Spleen (tissue), 11 donors: Measurements from ENCODE around the gene MMGT1. TPM values are rescaled to one million over a fixed set of nuclear protein-coding genes. Genes with fewer than 3 reads are reported as not detected.

Experiments used
- DNase-seq: peaks from one replicate; pipeline ENCODE4 v3.0.0-alpha.2; 2020
- H3K27ac ChIP-seq, 8 donors: fragments of 200-600 bp; sonication (generic) in 7 of 8; 1 replicate in 4 of 8; 2 replicates in 4 of 8; pipeline versions ENCODE4 v1.5.0 to v1.8.0; 2016 to 2021; ENCODE audit warnings: inconsistent platforms in 4 of 8, mild to moderate bottlenecking in 4 of 8, moderate library complexity in 1 of 8
- H3K27me3 ChIP-seq, 7 donors: fragments of 200-600 bp; sonication (generic) in 6 of 7; replicated peaks in 1 of 7; 1 replicate in 4 of 7; 2 replicates in 3 of 7; pipeline versions ENCODE4 v1.5.0 to v1.8.0; 2016 to 2021; ENCODE audit warnings: inconsistent platforms in 3 of 7, mild to moderate bottlenecking in 1 of 7
- H3K36me3 ChIP-seq, 6 donors: fragments of 200-600 bp; sonication (generic) in 5 of 6; 1 replicate in 4 of 6; 2 replicates in 2 of 6; pipeline versions ENCODE4 v1.5.0 to v1.8.0; 2016 to 2021; ENCODE audit warnings: inconsistent platforms in 2 of 6
- H3K4me1 ChIP-seq, 6 donors: fragments of 200-600 bp; sonication (generic) in 5 of 6; 1 replicate in 3 of 6; 2 replicates in 3 of 6; pipeline versions ENCODE4 v1.5.0 to v1.8.0; 2016 to 2021; ENCODE audit warnings: inconsistent platforms in 3 of 6
- H3K4me3 ChIP-seq, 8 donors: fragments of 200-600 bp; sonication (generic) in 7 of 8; 1 replicate in 4 of 8; 2 replicates in 4 of 8; pipeline versions ENCODE4 v1.5.0 to v1.8.0; 2016 to 2021; ENCODE audit warnings: inconsistent platforms in 4 of 8, mild to moderate bottlenecking in 4 of 8, moderate library complexity in 2 of 8
- H3K9me3 ChIP-seq, 8 donors: fragments of 200-600 bp; sonication (generic) in 7 of 8; 1 replicate in 4 of 8; 2 replicates in 4 of 8; pipeline versions ENCODE4 v1.5.0 to v1.8.0; 2016 to 2021; ENCODE audit warnings: inconsistent platforms in 4 of 8
- POLR2A ChIP-seq, 3 donors: fragments of 450-650 bp; IDR thresholded peaks; one replicate each; pipeline ENCODE4 v1.5.1; 2017; ENCODE audit warnings: antibody characterized with exemption in 3 of 3, mild to moderate bottlenecking in 1 of 3
- POLR2AphosphoS5 ChIP-seq, 3 donors: sonication (generic); formaldehyde crosslinking; IDR thresholded peaks; one replicate each; pipeline ENCODE4 v1.5.1; 2017; ENCODE audit warnings: antibody characterized with exemption in 3 of 3
- WGBS, 5 donors: extraction: QIAGEN DNeasy Blood & Tissue Kit in 3 of 5; methylation state at CpG; one replicate each; pipeline versions ENCODE4 v1.1.5 to v1.1.7; 2013 to 2018; 5-methylcytosine and 5-hydroxymethylcytosine counted together
- intact Hi-C: fragments of 100-400 bp; cut with DNase I; formaldehyde crosslinking; loops from one replicate; pipeline ENCODE4 v1.15.0; 2023; ENCODE audit warnings: low total_unique reads
- polyA plus RNA-seq, 3 donors: library from polyadenylated mRNA; stranded (reverse); fragments of 200-250 nt; gene quantifications; one replicate each; pipeline ENCODE4 v1.2.1, GENCODE V29; 2013
- total RNA-seq, 7 donors: library from RNA; depleted of rRNA in 3 of 7; stranded (reverse); fragments of >200 nt in 3 of 7; fragmentation: NEBNext Ultra II Directional in 4 of 7; extraction: Animal tissue kit (Norgen Biotek cat#: 25700) in 4 of 7; gene quantifications; one replicate each; pipeline versions ENCODE4 v1.1.0 to v1.2.1, GENCODE V29; 2016 to 2021
- TF ChIP-seq, protein P1 (sequence below), 11 experiments: fragments of 200-600 bp in 7 of 11; fragments of 450-650 bp in 4 of 11; sonication (generic) in 4 of 11; IDR thresholded peaks in 8 of 11; conservative IDR thresholded peaks in 3 of 11; 1 replicate in 7 of 11; 2 replicates in 4 of 11; pipeline versions ENCODE4 v1.4.0 to v1.8.0; 2016 to 2021; ENCODE audit warnings: antibody characterized with exemption in 11 of 11, inconsistent platforms in 4 of 11, mild to moderate bottlenecking in 1 of 11
- donor health status: healthy with polysubstance abuse.
- donor health status: DM: no; HTN: no; CAD: no; lungs with moderate emphysema.
- donor health status: DM: no; HTN: no; CAD: no.
- donor health status: Bipolar disorder and iron deficiency.
- donor health status: healthy.
- donor health status: DM: no; HTN: no; CAD: no.
- donor health status: DM: yes; HTN: yes; CAD: no.

The MMGT1 gene
- total and polyA plus RNA-seq, 10 donors, result 2.5 to 25.7 (median 19.0) TPM

GRCh38 chrX:135981668-135982067, 7.9 kb upstream of the MMGT1 start:
- Histone ChIP-seq H3K4me1 (peaks cover 0 to 41% (median 22%) of the 10 kb centered on the region in 6 donors), H3K27ac (no peak overlapping the region), H3K27me3 (no peaks in the 10 kb centered on the region), H3K4me3 (no peak overlapping the region), H3K36me3 (no peaks in the 10 kb centered on the region), H3K9me3 (no peaks in the 10 kb centered on the region)
- TF ChIP-seq, protein P1, sequence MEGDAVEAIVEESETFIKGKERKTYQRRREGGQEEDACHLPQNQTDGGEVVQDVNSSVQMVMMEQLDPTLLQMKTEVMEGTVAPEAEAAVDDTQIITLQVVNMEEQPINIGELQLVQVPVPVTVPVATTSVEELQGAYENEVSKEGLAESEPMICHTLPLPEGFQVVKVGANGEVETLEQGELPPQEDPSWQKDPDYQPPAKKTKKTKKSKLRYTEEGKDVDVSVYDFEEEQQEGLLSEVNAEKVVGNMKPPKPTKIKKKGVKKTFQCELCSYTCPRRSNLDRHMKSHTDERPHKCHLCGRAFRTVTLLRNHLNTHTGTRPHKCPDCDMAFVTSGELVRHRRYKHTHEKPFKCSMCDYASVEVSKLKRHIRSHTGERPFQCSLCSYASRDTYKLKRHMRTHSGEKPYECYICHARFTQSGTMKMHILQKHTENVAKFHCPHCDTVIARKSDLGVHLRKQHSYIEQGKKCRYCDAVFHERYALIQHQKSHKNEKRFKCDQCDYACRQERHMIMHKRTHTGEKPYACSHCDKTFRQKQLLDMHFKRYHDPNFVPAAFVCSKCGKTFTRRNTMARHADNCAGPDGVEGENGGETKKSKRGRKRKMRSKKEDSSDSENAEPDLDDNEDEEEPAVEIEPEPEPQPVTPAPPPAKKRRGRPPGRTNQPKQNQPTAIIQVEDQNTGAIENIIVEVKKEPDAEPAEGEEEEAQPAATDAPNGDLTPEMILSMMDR (IDR thresholded peaks at IDR 0.05 in 8 of 11, conservative IDR thresholded peaks at IDR 0.05 in 3 of 11), result no peak
- TF ChIP-seq POLR2AphosphoS5 (IDR thresholded peaks at IDR 0.05) (no peak), POLR2A (IDR thresholded peaks at IDR 0.05) (no peak)
- intact Hi-C loops, result no loop called here
- no peak for DNase-seq

DNA sequence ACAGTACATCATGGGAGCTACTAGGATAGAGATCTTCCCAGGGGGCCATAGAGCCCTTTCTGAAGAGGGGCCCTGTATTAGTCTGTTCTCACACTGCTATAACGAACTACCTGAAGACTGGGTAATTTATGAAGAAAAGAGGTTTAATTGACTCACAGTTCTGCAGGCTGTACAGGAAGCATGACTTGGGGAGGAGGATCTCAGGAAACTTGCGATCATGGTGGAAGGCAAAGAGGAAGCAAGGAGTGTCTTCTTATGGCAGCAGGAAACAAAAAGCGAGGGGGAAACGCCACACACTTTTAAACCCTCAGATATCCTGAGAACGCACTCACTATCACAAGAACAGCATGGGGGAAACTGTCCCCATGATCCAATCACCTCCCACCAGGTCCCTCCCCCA, 7.2 kb upstream of the MMGT1 start:
- intact Hi-C loops, result no loop called here
- Histone ChIP-seq H3K9me3 (no peaks in the 10 kb centered on the region), H3K4me1 (peaks cover 0 to 35% (median 16%) of the 10 kb centered on the region in 6 donors), H3K36me3 (no peaks in the 10 kb centered on the region), H3K4me3 (no peak overlapping the region), H3K27ac (peak overlapping the region in 1 of 8 donors; percentile 13), H3K27me3 (no peaks in the 10 kb centered on the region)
- no peak for DNase-seq
- TF ChIP-seq POLR2A (IDR thresholded peaks at IDR 0.05) (no peak), POLR2AphosphoS5 (IDR thresholded peaks at IDR 0.05) (no peak)
- 34 to 62% (median 48%) methylated on average over 5 of the region's 5 CpGs for WGBS, 5 donors

GRCh38 chrX:135977611-135978010, 3.8 kb upstream of the MMGT1 start:
- 67 to 81% (median 75%) methylated on average over 4 of the region's 4 CpGs for WGBS, 5 donors
- H3K9me3 ChIP-seq, result no peaks in the 10 kb centered on the region

GRCh38 chrX:135975421-135975820, 1.6 kb upstream of the MMGT1 start:
- intact Hi-C loops, result no loop called here
- TF ChIP-seq, protein P1 (IDR thresholded peaks at IDR 0.05 in 8 of 11, conservative IDR thresholded peaks at IDR 0.05 in 3 of 11), result no peak
- TF ChIP-seq POLR2A (IDR thresholded peaks at IDR 0.05), result no peak
- no peak for TF ChIP-seq POLR2AphosphoS5 (IDR thresholded peaks at IDR 0.05)
- no peak for DNase-seq
- H3K27ac ChIP-seq, result no peak overlapping the region
- peaks cover 6 to 29% (median 15%) of the 10 kb centered on the region in 6 donors for H3K4me1 ChIP-seq
- peaks cover 0 to 2% (median 0%) of the 10 kb centered on the region in 6 donors for H3K36me3 ChIP-seq
- H3K27me3 ChIP-seq, result no peaks in the 10 kb centered on the region
- no peaks in the 10 kb centered on the region for H3K9me3 ChIP-seq
- H3K4me3 ChIP-seq, result no peak overlapping the region
- 84 to 100% (median 93%) methylated on average over 1 of the region's 1 CpG for WGBS, 5 donors

More at GRCh38 chrX:135977611-135978010, 3.8 kb upstream of the MMGT1 start:
- Histone ChIP-seq H3K27me3 (no peaks in the 10 kb centered on the region), H3K27ac (no peak overlapping the region), H3K36me3 (no peaks in the 10 kb centered on the region), H3K4me1 (peaks cover under 1 to 23% (median 4%) of the 10 kb centered on the region in 6 donors), H3K4me3 (no peak overlapping the region)
- intact Hi-C loops, result no loop called here
- no peak for DNase-seq
- TF ChIP-seq, protein P1 (IDR thresholded peaks at IDR 0.05 in 8 of 11, conservative IDR thresholded peaks at IDR 0.05 in 3 of 11), result no peak
- no peak for TF ChIP-seq POLR2AphosphoS5 (IDR thresholded peaks at IDR 0.05)
- no peak for TF ChIP-seq POLR2A (IDR thresholded peaks at IDR 0.05)
